ENCODE data around the gene ACTA1.
"Not testable (repeated sequence)": the region's sequence is repeated elsewhere in the genome, so short reads cannot be mapped to it uniquely, and the experiment has no call there.

Gene ACTA1

GRCh38 chr1:229420765-229421164, 13.1 kb downstream of the ACTA1 start:
- H3K27ac ChIP-seq (ENCODE audit: low read length), result no peak overlapping the region
- no peaks in the 10 kb centered on the region for H3K4me1 ChIP-seq (ENCODE audit: insufficient read depth, low read length)
- no peaks in the 10 kb centered on the region for H3K9me3 ChIP-seq (ENCODE audit: insufficient read depth, low read length, severe bottlenecking)
- peaks cover under 1% of the 10 kb centered on the region for H3K27me3 ChIP-seq (ENCODE audit: insufficient read depth, low read length, poor library complexity)
- no peaks in the 10 kb centered on the region for H3K36me3 ChIP-seq (ENCODE audit: insufficient read depth, low read length)
- ATAC-seq (ENCODE audit: insufficient read depth, low read depth) (no peak), DNase-seq (no peak)
- H3K79me2 ChIP-seq (ENCODE audit: insufficient read depth, low read length), result no peaks in the 10 kb centered on the region
- H3K4me3 ChIP-seq (ENCODE audit: low read depth in 1 of 2, low read length in 2 of 2), result no peak overlapping the region
- no peaks in the 10 kb centered on the region for H4K20me1 ChIP-seq (ENCODE audit: insufficient read depth, low read length)
- no peak overlapping the region for H3K4me2 ChIP-seq (ENCODE audit: insufficient read depth, low read length)
- no peak overlapping the region for H3K9ac ChIP-seq (ENCODE audit: low read depth, low read length)
- TF ChIP-seq EZH2 (IDR thresholded peaks at IDR 0.05; ENCODE audit: borderline replicate concordance, low read depth, low read length, severe bottlenecking) (no peak), CTCF (IDR thresholded peaks at IDR 0.05; ENCODE audit: borderline replicate concordance, extremely low read depth, low read length, poor library complexity, severe bottlenecking) (peak; percentile 25)
- no peak overlapping the region for H2AFZ ChIP-seq (ENCODE audit: low read depth, low read length)

GRCh38 chr1:229420224-229420623, 13.7 kb downstream of the ACTA1 start:
- Histone ChIP-seq H3K27ac (ENCODE audit: low read length) (no peak overlapping the region), H3K4me1 (ENCODE audit: insufficient read depth, low read length) (no peaks in the 10 kb centered on the region), H3K36me3 (ENCODE audit: insufficient read depth, low read length) (no peaks in the 10 kb centered on the region), H3K4me2 (ENCODE audit: insufficient read depth, low read length) (no peak overlapping the region), H2AFZ (ENCODE audit: low read depth, low read length) (no peak overlapping the region), H3K79me2 (ENCODE audit: insufficient read depth, low read length) (no peaks in the 10 kb centered on the region), H3K27me3 (ENCODE audit: insufficient read depth, low read length, poor library complexity) (no peaks in the 10 kb centered on the region), H3K4me3 (ENCODE audit: low read depth in 1 of 2, low read length in 2 of 2) (no peak overlapping the region), H3K9ac (ENCODE audit: low read depth, low read length) (no peak overlapping the region), H4K20me1 (ENCODE audit: insufficient read depth, low read length) (no peaks in the 10 kb centered on the region), H3K9me3 (ENCODE audit: insufficient read depth, low read length, severe bottlenecking) (no peaks in the 10 kb centered on the region)
- TF ChIP-seq CTCF (IDR thresholded peaks at IDR 0.05; ENCODE audit: borderline replicate concordance, extremely low read depth, low read length, poor library complexity, severe bottlenecking), result no peak
- no peak for TF ChIP-seq EZH2 (IDR thresholded peaks at IDR 0.05; ENCODE audit: borderline replicate concordance, low read depth, low read length, severe bottlenecking)
- ATAC-seq (ENCODE audit: insufficient read depth, low read depth) (no peak), DNase-seq (no peak)

GRCh38 chr1:229418586-229418985, 15.3 kb downstream of the ACTA1 start:
- not testable (repeated sequence) for H2AFZ ChIP-seq (ENCODE audit: low read depth, low read length); H3K27ac ChIP-seq (ENCODE audit: low read length); H3K27me3 ChIP-seq (ENCODE audit: insufficient read depth, low read length, poor library complexity); H3K36me3 ChIP-seq (ENCODE audit: insufficient read depth, low read length); H3K79me2 ChIP-seq (ENCODE audit: insufficient read depth, low read length); DNase-seq; H3K9ac ChIP-seq (ENCODE audit: low read depth, low read length); H3K4me2 ChIP-seq (ENCODE audit: insufficient read depth, low read length); H3K9me3 ChIP-seq (ENCODE audit: insufficient read depth, low read length, severe bottlenecking); H3K4me1 ChIP-seq (ENCODE audit: insufficient read depth, low read length); H4K20me1 ChIP-seq (ENCODE audit: insufficient read depth, low read length); ATAC-seq (ENCODE audit: insufficient read depth, low read depth); H3K4me3 ChIP-seq (ENCODE audit: low read depth in 1 of 2, low read length in 2 of 2)

- not testable (repeated sequence) for ATAC-seq (ENCODE audit: insufficient read depth, low read depth); H3K4me3 ChIP-seq (ENCODE audit: low read depth in 1 of 2, low read length in 2 of 2); H2AFZ ChIP-seq (ENCODE audit: low read depth, low read length); H3K4me2 ChIP-seq (ENCODE audit: insufficient read depth, low read length); H3K27ac ChIP-seq (ENCODE audit: low read length); H4K20me1 ChIP-seq (ENCODE audit: insufficient read depth, low read length); H3K9me3 ChIP-seq (ENCODE audit: insufficient read depth, low read length, severe bottlenecking); H3K27me3 ChIP-seq (ENCODE audit: insufficient read depth, low read length, poor library complexity); H3K4me1 ChIP-seq (ENCODE audit: insufficient read depth, low read length); H3K9ac ChIP-seq (ENCODE audit: low read depth, low read length); H3K36me3 ChIP-seq (ENCODE audit: insufficient read depth, low read length); H3K79me2 ChIP-seq (ENCODE audit: insufficient read depth, low read length); DNase-seq
Observed at GRCh38 chr1:229412810-229413209, 21.1 kb downstream of the ACTA1 start.

Measured in DND-41 (cell line).